A673 (cell line): ENCODE measurements around the gene TCAF1.

Experiments used
- EZH2 ChIP-seq: fragments of 200-600 bp; sonication (generic); IDR thresholded peaks from 2 replicates; pipeline ENCODE4 v1.6.1; 2017; ENCODE audit warnings: borderline replicate concordance, low read depth, mild to moderate bottlenecking, mixed read lengths, antibody characterized with exemption, low read length; ENCODE audit not compliant: poor library complexity, severe bottlenecking
- TF ChIP-seq, protein P1 (sequence below): fragments of 300-800, 200-600 bp; sonication (generic); conservative IDR thresholded peaks from 2 replicates; pipeline ENCODE4 v1.5.1; 2017; ENCODE audit warnings: low read depth, mild to moderate bottlenecking, antibody characterized with exemption, low read length, moderate library complexity, mixed read lengths

DNA sequence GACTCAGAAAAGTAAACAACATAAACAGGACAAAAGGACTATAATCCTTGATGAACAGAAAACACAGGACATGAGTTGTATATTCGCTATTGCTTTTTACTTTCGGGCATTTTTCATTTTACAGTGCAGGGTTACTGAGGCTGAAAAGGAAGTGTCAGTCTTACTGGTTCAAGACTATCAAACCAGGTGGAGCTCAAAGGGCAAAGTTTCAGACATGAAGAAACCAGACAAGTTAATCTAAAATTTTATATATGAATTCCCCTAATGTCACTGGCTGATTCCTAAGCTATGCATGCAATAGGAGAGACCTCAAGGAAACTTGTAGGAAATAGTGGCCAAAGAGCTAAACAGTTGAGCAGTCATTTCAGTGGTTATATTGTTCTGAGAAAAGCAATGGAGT, 11.4 kb downstream of the TCAF1 start:
- TF ChIP-seq, protein P1, sequence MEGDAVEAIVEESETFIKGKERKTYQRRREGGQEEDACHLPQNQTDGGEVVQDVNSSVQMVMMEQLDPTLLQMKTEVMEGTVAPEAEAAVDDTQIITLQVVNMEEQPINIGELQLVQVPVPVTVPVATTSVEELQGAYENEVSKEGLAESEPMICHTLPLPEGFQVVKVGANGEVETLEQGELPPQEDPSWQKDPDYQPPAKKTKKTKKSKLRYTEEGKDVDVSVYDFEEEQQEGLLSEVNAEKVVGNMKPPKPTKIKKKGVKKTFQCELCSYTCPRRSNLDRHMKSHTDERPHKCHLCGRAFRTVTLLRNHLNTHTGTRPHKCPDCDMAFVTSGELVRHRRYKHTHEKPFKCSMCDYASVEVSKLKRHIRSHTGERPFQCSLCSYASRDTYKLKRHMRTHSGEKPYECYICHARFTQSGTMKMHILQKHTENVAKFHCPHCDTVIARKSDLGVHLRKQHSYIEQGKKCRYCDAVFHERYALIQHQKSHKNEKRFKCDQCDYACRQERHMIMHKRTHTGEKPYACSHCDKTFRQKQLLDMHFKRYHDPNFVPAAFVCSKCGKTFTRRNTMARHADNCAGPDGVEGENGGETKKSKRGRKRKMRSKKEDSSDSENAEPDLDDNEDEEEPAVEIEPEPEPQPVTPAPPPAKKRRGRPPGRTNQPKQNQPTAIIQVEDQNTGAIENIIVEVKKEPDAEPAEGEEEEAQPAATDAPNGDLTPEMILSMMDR: no peak
- no peak for TF ChIP-seq EZH2
